Activated T-cell treated with anti-CD3 and anti-CD28 coated beads for 1 hour (primary cell): Measurements from ENCODE around the gene PRKG1.

ENCODE experiments used
- DNase-seq: peaks from one replicate; pipeline ENCODE4 v3.0.0-alpha.2; 2020; ENCODE audit warnings: low read depth

PRKG1 gene

GRCh38 chr10:52265131-52265926 is 1191.0 kb downstream of the PRKG1 start:
- no peak for DNase-seq

GRCh38 chr10:52266858-52267257 is 1192.6 kb downstream of the PRKG1 start:
- DNase-seq = no peak

GRCh38 chr10:52268790-52269189 is 1194.5 kb downstream of the PRKG1 start:
- no peak for DNase-seq

GRCh38 chr10:52269233-52269632 is 1194.9 kb downstream of the PRKG1 start:
- DNase-seq = no peak

GRCh38 chr10:52276163-52276562 is 1201.9 kb downstream of the PRKG1 start:
- DNase-seq = no peak

- DNase-seq = no peak
Observed at GRCh38 chr10:52276986-52277385, 1202.7 kb downstream of the PRKG1 start.

- no peak for DNase-seq
Observed at GRCh38 chr10:52279546-52279945, 1205.3 kb downstream of the PRKG1 start.

GRCh38 chr10:52280051-52280450 is 1205.8 kb downstream of the PRKG1 start:
- no peak for DNase-seq

GRCh38 chr10:52283174-52283573 is 1208.9 kb downstream of the PRKG1 start:
- no peak for DNase-seq

- no peak for DNase-seq
Observed at GRCh38 chr10:52284416-52285013, 1210.2 kb downstream of the PRKG1 start.

- DNase-seq = no peak
Observed at GRCh38 chr10:52287866-52288265, 1213.6 kb downstream of the PRKG1 start.

- no peak for DNase-seq
Observed at GRCh38 chr10:52297747-52298146, 1223.5 kb downstream of the PRKG1 start.

- DNase-seq = no peak
Observed at GRCh38 chr10:52300599-52301277, 1226.5 kb downstream of the PRKG1 start.

GRCh38 chr10:52308251-52309031 is 1234.2 kb downstream of the PRKG1 start:
- DNase-seq = no peak

- no peak for DNase-seq
Observed at GRCh38 chr10:52312942-52313255, 1238.6 kb downstream of the PRKG1 start.

GRCh38 chr10:52313256-52313932 is 1239.1 kb downstream of the PRKG1 start:
- DNase-seq = no peak

- DNase-seq = no peak
Observed at GRCh38 chr10:52313933-52314821, 1239.9 kb downstream of the PRKG1 start, which contains the start of gene DKK1. DKK1 (plus strand) TSS chr10:52314281; CDS start chr10:52314435, 154 bp downstream.

- no peak for DNase-seq
Observed at GRCh38 chr10:52314822-52315552, 1240.7 kb downstream of the PRKG1 start.

- DNase-seq = no peak
Observed at GRCh38 chr10:52316001-52316400, 1241.7 kb downstream of the PRKG1 start.

GRCh38 chr10:52316500-52316899 is 1242.2 kb downstream of the PRKG1 start:
- DNase-seq = no peak
